Measurements from ENCODE around the gene C5orf46. TPM values are rescaled to one million over a fixed set of nuclear protein-coding genes. Genes with fewer than 3 reads are reported as not detected.

C5orf46 gene
- total and polyA plus RNA-seq, 2 of the 13 experiments (the other 11 are each of a cell fraction or from before 2014, with no cell fraction given): not detected

DNA sequence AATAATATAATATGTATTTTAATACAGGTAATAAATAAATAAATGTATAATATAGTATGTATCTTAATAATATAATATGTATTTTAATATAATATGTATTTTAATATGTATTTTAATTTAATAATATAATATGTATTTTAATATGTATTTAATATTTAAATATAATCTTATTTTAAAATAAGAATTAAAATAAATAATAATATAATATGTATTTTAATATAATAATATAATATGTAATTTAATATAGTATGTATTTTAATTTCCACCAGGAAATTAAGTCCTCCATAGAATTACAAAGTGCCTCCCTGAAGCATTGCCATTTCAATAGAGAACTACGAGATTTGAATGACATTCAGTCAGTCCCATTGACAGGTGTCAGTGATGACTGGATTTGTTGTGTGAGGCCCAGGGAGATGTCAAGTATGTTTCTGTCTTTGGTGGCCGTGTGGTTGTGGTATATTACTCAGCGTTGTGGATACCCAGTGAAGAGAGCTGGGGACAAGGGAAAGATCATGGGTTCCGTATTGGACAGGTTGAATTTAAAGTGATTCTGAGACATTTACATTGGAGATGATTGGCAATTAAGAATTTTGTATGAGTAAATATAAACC is 14.2 kb upstream of the C5orf46 start:
- Histone ChIP-seq H3K9me3 (ENCODE audit: low read length) (no peaks in the 10 kb centered on the region), H3K79me2 (ENCODE audit: insufficient read depth, low read length) (no peaks in the 10 kb centered on the region), H3K36me3 (replicated peaks in 1 of 2; ENCODE audit: control insufficient read depth in 1 of 2, insufficient read depth in 2 of 2, low read length in 2 of 2) (no peaks in the 10 kb centered on the region), H3K27ac (ENCODE audit: extremely low read length, insufficient read depth, low read length) (no peak overlapping the region), H3K4me1 (ENCODE audit: insufficient read depth, low read length) (no peaks in the 10 kb centered on the region), H3K9ac (ENCODE audit: insufficient read depth, low read depth, low read length) (no peak overlapping the region), H3K27me3 (ENCODE audit: control insufficient read depth in 1 of 2, insufficient read depth in 2 of 2, low read length in 2 of 2) (no peaks in the 10 kb centered on the region), H4K20me1 (ENCODE audit: insufficient read depth, low read length) (no peaks in the 10 kb centered on the region), H3K4me2 (ENCODE audit: low read depth, low read length) (no peak overlapping the region), H3K4me3 (replicated peaks in 1 of 3; ENCODE audit: insufficient read depth in 1 of 3, low read depth in 2 of 3, low read length in 3 of 3) (no peak overlapping the region), H2AFZ (ENCODE audit: low read length) (no peak overlapping the region)
- ATAC-seq (no peak), DNase-seq (ENCODE audit: low spot score) (no peak), FAIRE-seq (no peak)
- no TSS peak for BruUV-seq (replicated peaks)
- TF ChIP-seq ZNF326 (CRISPR knock-in tag; IDR thresholded peaks at IDR 0.05; ENCODE audit: borderline replicate concordance) (no peak), SNRNP70 (IDR thresholded peaks at IDR 0.05; ENCODE audit: low read depth, low read length) (no peak), ZNF713 (CRISPR knock-in tag; IDR thresholded peaks at IDR 0.05) (no peak), ZSCAN21 (CRISPR knock-in tag; IDR thresholded peaks at IDR 0.05; ENCODE audit: borderline replicate concordance) (no peak), JARID2 (CRISPR knock-in tag; IDR thresholded peaks at IDR 0.05; ENCODE audit: insufficient replicate concordance) (no peak)
- TF ChIP-seq, protein P1, sequence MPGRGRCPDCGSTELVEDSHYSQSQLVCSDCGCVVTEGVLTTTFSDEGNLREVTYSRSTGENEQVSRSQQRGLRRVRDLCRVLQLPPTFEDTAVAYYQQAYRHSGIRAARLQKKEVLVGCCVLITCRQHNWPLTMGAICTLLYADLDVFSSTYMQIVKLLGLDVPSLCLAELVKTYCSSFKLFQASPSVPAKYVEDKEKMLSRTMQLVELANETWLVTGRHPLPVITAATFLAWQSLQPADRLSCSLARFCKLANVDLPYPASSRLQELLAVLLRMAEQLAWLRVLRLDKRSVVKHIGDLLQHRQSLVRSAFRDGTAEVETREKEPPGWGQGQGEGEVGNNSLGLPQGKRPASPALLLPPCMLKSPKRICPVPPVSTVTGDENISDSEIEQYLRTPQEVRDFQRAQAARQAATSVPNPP (CRISPR knock-in tag; IDR thresholded peaks at IDR 0.05): no peak
- TF ChIP-seq, protein P2, sequence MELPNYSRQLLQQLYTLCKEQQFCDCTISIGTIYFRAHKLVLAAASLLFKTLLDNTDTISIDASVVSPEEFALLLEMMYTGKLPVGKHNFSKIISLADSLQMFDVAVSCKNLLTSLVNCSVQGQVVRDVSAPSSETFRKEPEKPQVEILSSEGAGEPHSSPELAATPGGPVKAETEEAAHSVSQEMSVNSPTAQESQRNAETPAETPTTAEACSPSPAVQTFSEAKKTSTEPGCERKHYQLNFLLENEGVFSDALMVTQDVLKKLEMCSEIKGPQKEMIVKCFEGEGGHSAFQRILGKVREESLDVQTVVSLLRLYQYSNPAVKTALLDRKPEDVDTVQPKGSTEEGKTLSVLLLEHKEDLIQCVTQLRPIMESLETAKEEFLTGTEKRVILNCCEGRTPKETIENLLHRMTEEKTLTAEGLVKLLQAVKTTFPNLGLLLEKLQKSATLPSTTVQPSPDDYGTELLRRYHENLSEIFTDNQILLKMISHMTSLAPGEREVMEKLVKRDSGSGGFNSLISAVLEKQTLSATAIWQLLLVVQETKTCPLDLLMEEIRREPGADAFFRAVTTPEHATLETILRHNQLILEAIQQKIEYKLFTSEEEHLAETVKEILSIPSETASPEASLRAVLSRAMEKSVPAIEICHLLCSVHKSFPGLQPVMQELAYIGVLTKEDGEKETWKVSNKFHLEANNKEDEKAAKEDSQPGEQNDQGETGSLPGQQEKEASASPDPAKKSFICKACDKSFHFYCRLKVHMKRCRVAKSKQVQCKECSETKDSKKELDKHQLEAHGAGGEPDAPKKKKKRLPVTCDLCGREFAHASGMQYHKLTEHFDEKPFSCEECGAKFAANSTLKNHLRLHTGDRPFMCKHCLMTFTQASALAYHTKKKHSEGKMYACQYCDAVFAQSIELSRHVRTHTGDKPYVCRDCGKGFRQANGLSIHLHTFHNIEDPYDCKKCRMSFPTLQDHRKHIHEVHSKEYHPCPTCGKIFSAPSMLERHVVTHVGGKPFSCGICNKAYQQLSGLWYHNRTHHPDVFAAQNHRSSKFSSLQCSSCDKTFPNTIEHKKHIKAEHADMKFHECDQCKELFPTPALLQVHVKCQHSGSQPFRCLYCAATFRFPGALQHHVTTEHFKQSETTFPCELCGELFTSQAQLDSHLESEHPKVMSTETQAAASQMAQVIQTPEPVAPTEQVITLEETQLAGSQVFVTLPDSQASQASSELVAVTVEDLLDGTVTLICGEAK (IDR thresholded peaks at IDR 0.05): no peak
- TF ChIP-seq, protein P2 (CRISPR knock-in tag; IDR thresholded peaks at IDR 0.05): no peak
- CTCF ChIA-PET (ENCODE audit: low intra/inter-chr PET ratio, low total read pairs): no interaction called here
- intact Hi-C loops (cut with micrococcal nuclease; ENCODE audit: unreplicated experiment): no loop called here
- WGBS (ENCODE audit: low lambda C conversion rate): 9% methylated on average over 4 of the region's 4 CpGs
- POLR2A ChIA-PET: no interaction called here
- in situ Hi-C loops (cut with HindIII; ENCODE audit: extremely low pct_ligation_motif_present, low pct_unique_long_range_greater_than_20kb): no loop called here

Measured in HepG2 (cell line).